ENCODE data around the gene NDUFC1. TPM values are rescaled to one million over a fixed set of nuclear protein-coding genes. Genes with fewer than 3 reads are reported as not detected.

Gene NDUFC1
- total RNA-seq (2011; cell fraction: chromatin; rRNA removed; ENCODE audit: low replicate concordance), result 12.2 and 17.5 TPM in 2 replicates
- 10.5 and 16.2 TPM in 2 replicates for total RNA-seq (2011; cell fraction: nucleolus; rRNA removed)
- 17.0 and 26.2 TPM in 2 replicates for total RNA-seq (2011; cell fraction: nucleoplasm; rRNA removed)
- 82.2 and 120 TPM in 2 replicates for total RNA-seq (2014; rRNA removed)
- total RNA-seq (2014; rRNA removed; fragmentation: Illumina TruSeq; extraction: Trizol), result 89.2 and 89.5 TPM in 2 replicates
- total RNA-seq (2015; rRNA removed; fragmentation: Illumina TruSeq; extraction: Trizol), result 141 and 142 TPM in 2 replicates
- total RNA-seq (2021), result 88.8 and 95.4 TPM in 2 replicates
- 55.8 and 58.9 TPM in 2 replicates for polyA plus RNA-seq (2011; rRNA removed)
- polyA plus RNA-seq (2011; cell fraction: cytosol; rRNA removed), result 49.9 and 58.8 TPM in 2 replicates
- 32.8 and 33.1 TPM in 2 replicates for polyA plus RNA-seq (2011; cell fraction: nucleus; rRNA removed)
- polyA plus RNA-seq (2012), result 84.9 and 145 TPM in 2 replicates
- 62.2 and 119 TPM in 2 replicates for polyA plus RNA-seq (2014; fragmentation: Illumina TruSeq; extraction: Trizol)
- polyA plus RNA-seq (2014; fragmentation: Nextera tagmentation; extraction: Ambion mirVana), result 100 to 1,000 TPM; 350 to 378 TPM
- 170 and 180 TPM in 2 replicates for polyA plus RNA-seq (2014; rRNA removed)
- polyA minus RNA-seq (2011; rRNA and poly(A)+ RNA removed), result 19.1 and 19.5 TPM in 2 replicates
- 28.2 and 36.0 TPM in 2 replicates for polyA minus RNA-seq (2011; cell fraction: cytosol; rRNA and poly(A)+ RNA removed)
- 8.8 and 18.8 TPM in 2 replicates for polyA minus RNA-seq (2011; cell fraction: nucleus; rRNA and poly(A)+ RNA removed)
- percentile 81 among the genes with signal in this experiment for Bru-seq, nascent RNA
- BruChase-seq, experiment 1, labeled RNA remaining after a 2-hour chase, result percentile 74 among the genes with signal in this experiment
- percentile 73 among the genes with signal in this experiment for BruChase-seq, experiment 2, labeled RNA remaining after a 6-hour chase
- long read RNA-seq, experiment 1, transcript NDUFC1-209 (5 exons, 1,198 nt), result major isoform, 21 of 446 reads
- long read RNA-seq, experiment 1, transcript NDUFC1-210 (5 exons, 725 nt), result minor isoform, 6 of 446 reads
- long read RNA-seq, experiment 1, partial matches to known transcripts, result 396 of 446 reads
- long read RNA-seq, experiment 1, other reads (novel, unspliced or antisense), result 20 of 446 reads
- long read RNA-seq, experiment 2, transcript NDUFC1-209 (5 exons, 1,198 nt), result major isoform, 7 of 202 reads
- long read RNA-seq, experiment 2, partial matches to known transcripts, result 173 of 202 reads
- long read RNA-seq, experiment 2, other reads (novel, unspliced or antisense), result 20 of 202 reads
- long read RNA-seq, experiment 3, transcript NDUFC1-209 (5 exons, 1,198 nt), result major isoform, 11 of 308 reads
- long read RNA-seq, experiment 3, transcript NDUFC1-210 (5 exons, 725 nt), result minor isoform, 7 of 308 reads
- long read RNA-seq, experiment 3, partial matches to known transcripts, result 277 of 308 reads
- long read RNA-seq, experiment 3, other reads (novel, unspliced or antisense), result 11 of 308 reads

GRCh38 chr4:139301821-139302611, at the start of gene NDUFC1:
Gene NDUFC1, minus strand, starts transcription at chr4:139302477. Its CDS starts 6,679 bp downstream, at chr4:139295798.
- Histone ChIP-seq H3K27me3 (ENCODE audit: control insufficient read depth in 2 of 2, insufficient read depth in 2 of 2, low read length in 2 of 2) (no peaks in the 10 kb centered on the region), H4K20me1 (replicated peaks; ENCODE audit: control insufficient read depth, insufficient read depth, low read length) (peaks cover 9% of the 10 kb centered on the region; the same call in 1 of the 2 replicates), H3K9me3 (replicated peaks; ENCODE audit: control insufficient read depth, insufficient read depth, low read depth, low read length) (0 out of 2 replicates have a peak, but pooled peaks cover 7% of the 10 kb centered on the region), H3K9ac (ENCODE audit: insufficient read depth in 1 of 2, low read depth in 2 of 2, low read length in 2 of 2) (peak within 1 kb of the TSS; percentile 96 to 100), H3K4me3 (peak within 1 kb of the TSS; percentile 99), H3K9me1 (ENCODE audit: control insufficient read depth, insufficient read depth, low read length) (no peaks in the 10 kb centered on the region), H3K79me2 (ENCODE audit: control insufficient read depth, insufficient read depth, low read length) (peaks cover 98% of the 10 kb centered on the region), H3K4me1 (replicated peaks in 1 of 2; ENCODE audit: control insufficient read depth in 2 of 2, insufficient read depth in 2 of 2, low read length in 2 of 2) (peaks cover 7 to 11% of the 10 kb centered on the region in 2 experiments), H2AFZ (ENCODE audit: low read depth, low read length) (peak within 1 kb of the TSS; percentile 88), H3K36me3 (ENCODE audit: control insufficient read depth, insufficient read depth, low read length) (peaks cover 39% of the 10 kb centered on the region), H3K27ac (ENCODE audit: extremely low read depth, low read depth, low read length) (peak within 1 kb of the TSS; percentile 98), H3K4me2 (ENCODE audit: insufficient read depth, low read length) (peak within 1 kb of the TSS; percentile 97)
- TSS peak; percentile 66 for BruUV-seq (replicated peaks)
- ChIA-PET POLR2A (interaction anchor here (0.6 to 3.1 kb wide), 17 partner anchors 10 to 364 kb away, joined by 3 to 23 read pairs (median 4); no protein-coding TSS in a partner anchor), CTCF (ENCODE audit: low intra/inter-chr PET ratio) (interaction anchor here (1.4 kb wide), 1 partner anchor 203 kb away, joined by 4 read pairs; no protein-coding TSS in a partner anchor)
- under 1% methylated on average over 40 of the region's 46 CpGs for WGBS (ENCODE audit: insufficient coverage, low coverage, missing lambda C conversion rate)
- FAIRE-seq (peak; percentile 64), DNase-seq (ENCODE audit: extremely low read depth in 1 of 4, low spot score in 3 of 4) (peak; percentile 52 to 69 (median 62)), ATAC-seq (peak; percentile 37)
- in situ Hi-C loops (cut with MboI) (no loop called here), intact Hi-C loops (cut with micrococcal nuclease) (loop anchor here (2.0 kb wide), 2 partner anchors 125 to 153 kb away; partner anchors contain the start of genes ELF2 and RAB33B)
- TF ChIP-seq ZNF3 (CRISPR knock-in tag; IDR thresholded peaks at IDR 0.05) (no peak), U2AF2 (optimal IDR thresholded peaks at IDR 0.05; ENCODE audit: low read depth, low read length) (no peak), CCAR2 (IDR thresholded peaks at IDR 0.05; ENCODE audit: low read depth, low read length) (no peak), NBN (IDR thresholded peaks at IDR 0.05; ENCODE audit: low read depth) (no peak), EP400 (IDR thresholded peaks at IDR 0.05) (no peak), ETV5 (CRISPR knock-in tag; IDR thresholded peaks at IDR 0.05; ENCODE audit: low read depth) (no peak), ILF3 (IDR thresholded peaks at IDR 0.05; ENCODE audit: borderline replicate concordance) (no peak), ZNF57 (CRISPR knock-in tag; IDR thresholded peaks at IDR 0.05) (no peak), POLR2H (tag; IDR thresholded peaks at IDR 0.05; ENCODE audit: low read depth) (no peak), PYGO2 (tag; IDR thresholded peaks at IDR 0.05) (no peak), ZNF699 (CRISPR knock-in tag; IDR thresholded peaks at IDR 0.05; ENCODE audit: insufficient replicate concordance) (no peak), E2F6 (IDR thresholded peaks at IDR 0.05; ENCODE audit: borderline replicate concordance in 1 of 2, extremely low read depth in 1 of 2, insufficient read depth in 1 of 2, insufficient read length in 1 of 2, low read depth in 1 of 2, low read length in 1 of 2, poor library complexity in 1 of 2, severe bottlenecking in 1 of 2) (no peak), ZNF23 (CRISPR knock-in tag; IDR thresholded peaks at IDR 0.05) (no peak), KDM5B (IDR thresholded peaks at IDR 0.05; ENCODE audit: insufficient replicate concordance, low read depth, low read length) (peak; percentile 49)

Measured in K562 (cell line).